HEK293 (cell line): ENCODE results near the gene SRRM4.

Experiments used
- CTCF ChIA-PET: fragments of 350-600 bp; formaldehyde crosslinking; extraction: SDS; loops from one replicate; lab custom pipeline; 2021; ENCODE audit warnings: antibody characterized with exemption; lab: Yijun Ruan, JAX
- POLR2A ChIA-PET: fragments of 300-600 bp; formaldehyde crosslinking; extraction: SDS; loops from one replicate; lab custom pipeline; 2020; ENCODE audit warnings: antibody characterized with exemption, inconsistent platforms; lab: Yijun Ruan, JAX
- H3K27ac ChIP-seq: fragments of 200-500 bp; sonication (Bioruptor generic); 2 replicates; pipeline ENCODE4 v1.5.1; 2014; ENCODE audit warnings: low read depth, low read length, control low read depth, inconsistent platforms; ENCODE audit errors: extremely low read depth
- H3K36me3 ChIP-seq, 2 experiments: fragments of 200-500 bp in 1 of 2; sonication (Bioruptor generic) in 1 of 2; 1 replicate in 1 of 2; 2 replicates in 1 of 2; pipeline ENCODE4 v1.5.1; 2014 to 2017; ENCODE audit warnings: inconsistent platforms in 2 of 2, low read length in 2 of 2; ENCODE audit not compliant: control insufficient read depth in 2 of 2, insufficient read depth in 1 of 2
- H3K4me1 ChIP-seq: fragments of 200-500 bp; sonication (Bioruptor generic); 2 replicates; pipeline ENCODE4 v1.5.1; 2014; ENCODE audit warnings: mild to moderate bottlenecking, low read length, inconsistent platforms; ENCODE audit not compliant: control insufficient read depth, insufficient read depth
- H3K4me3 ChIP-seq: 2 replicates; pipeline ENCODE4 v1.5.1; 2011; ENCODE audit warnings: low read depth, mild to moderate bottlenecking, control low read depth, low read length, moderate library complexity
- H3K9me3 ChIP-seq: fragments of 200-500 bp; sonication (Bioruptor generic); 2 replicates; pipeline ENCODE4 v1.5.1; 2014; ENCODE audit warnings: low read depth, low read length, inconsistent platforms; ENCODE audit not compliant: control insufficient read depth, insufficient read depth
- EGR2 ChIP-seq: fragments of 450-650 bp; formaldehyde crosslinking; IDR thresholded peaks from 2 replicates; pipeline ENCODE4 v1.5.1; 2016; ENCODE audit warnings: low read depth, missing biosample characterization, missing genetic modification characterization
- GLIS1 ChIP-seq: fragments of 450-650 bp; formaldehyde crosslinking; IDR thresholded peaks from 2 replicates; pipeline ENCODE4 v1.5.1; 2016; ENCODE audit warnings: missing biosample characterization, missing genetic modification characterization
- KLF7 ChIP-seq: fragments of 450-650 bp; formaldehyde crosslinking; IDR thresholded peaks from 2 replicates; pipeline ENCODE4 v1.5.1; 2016; ENCODE audit warnings: missing biosample characterization, missing genetic modification characterization, borderline replicate concordance
- KLF9 ChIP-seq: fragments of 450-650 bp; formaldehyde crosslinking; IDR thresholded peaks from 2 replicates; pipeline ENCODE4 v1.5.1; 2016; ENCODE audit warnings: missing biosample characterization, missing genetic modification characterization, low read depth
- PBX3 ChIP-seq: sonication (generic); formaldehyde crosslinking; IDR thresholded peaks from 2 replicates; pipeline ENCODE4 v1.8.1; 2022; ENCODE audit warnings: mild to moderate bottlenecking, moderate library complexity, missing genetic modification reagents
- PRDM1 ChIP-seq: fragments of 450-650 bp; formaldehyde crosslinking; IDR thresholded peaks from 2 replicates; pipeline ENCODE4; 2016; ENCODE audit warnings: missing biosample characterization, missing genetic modification characterization
- SCRT2 ChIP-seq: fragments of 450-650 bp; formaldehyde crosslinking; IDR thresholded peaks from 2 replicates; pipeline ENCODE4 v1.5.1; 2016; ENCODE audit warnings: missing biosample characterization, missing genetic modification characterization
- TCF7L2 ChIP-seq: IDR thresholded peaks from 2 replicates; pipeline ENCODE4 v1.6.1; 2011; ENCODE audit warnings: low read depth, mild to moderate bottlenecking, inconsistent platforms, low read length, moderate library complexity, borderline replicate concordance
- ZFHX2 ChIP-seq: fragments of 450-650 bp; formaldehyde crosslinking; conservative IDR thresholded peaks from 2 replicates; pipeline ENCODE4 v1.5.1; 2016; ENCODE audit warnings: missing biosample characterization, missing genetic modification characterization
- ZFP37 ChIP-seq: fragments of 450-650 bp; formaldehyde crosslinking; IDR thresholded peaks from 2 replicates; pipeline ENCODE4 v1.5.1; 2016; ENCODE audit warnings: missing biosample characterization, missing genetic modification characterization
- ZNF155 ChIP-seq: fragments of 450-650 bp; formaldehyde crosslinking; IDR thresholded peaks from 2 replicates; pipeline ENCODE4 v1.5.1; 2016; ENCODE audit warnings: missing biosample characterization, missing genetic modification characterization
- ZNF157 ChIP-seq: fragments of 450-650 bp; formaldehyde crosslinking; IDR thresholded peaks from 2 replicates; pipeline ENCODE4 v1.5.1; 2016; ENCODE audit warnings: missing biosample characterization, missing genetic modification characterization
- ZNF169 ChIP-seq: fragments of 450-650 bp; formaldehyde crosslinking; IDR thresholded peaks from 2 replicates; pipeline ENCODE4 v1.5.1; 2016; ENCODE audit warnings: missing biosample characterization, missing genetic modification characterization
- ZNF175 ChIP-seq: fragments of 450-650 bp; formaldehyde crosslinking; IDR thresholded peaks from 2 replicates; pipeline ENCODE4 v1.5.1; 2016; ENCODE audit warnings: missing biosample characterization, missing genetic modification characterization
- ZNF211 ChIP-seq: fragments of 450-650 bp; formaldehyde crosslinking; IDR thresholded peaks from 2 replicates; pipeline ENCODE4 v1.5.1; 2016; ENCODE audit warnings: low read depth, missing biosample characterization, missing genetic modification characterization
- ZNF266 ChIP-seq: fragments of 450-650 bp; formaldehyde crosslinking; IDR thresholded peaks from 2 replicates; pipeline ENCODE4 v1.5.1; 2016; ENCODE audit warnings: missing biosample characterization, missing genetic modification characterization, low read depth
- ZNF366 ChIP-seq: fragments of 450-650 bp; formaldehyde crosslinking; conservative IDR thresholded peaks from 2 replicates; pipeline ENCODE4 v1.5.1; 2016; ENCODE audit warnings: missing biosample characterization, missing genetic modification characterization
- ZNF521 ChIP-seq: fragments of 450-650 bp; formaldehyde crosslinking; IDR thresholded peaks from 2 replicates; pipeline ENCODE4 v1.5.1; 2017; ENCODE audit warnings: missing biosample characterization, mild to moderate bottlenecking, missing genetic modification characterization
- ZNF529 ChIP-seq: fragments of 450-650 bp; formaldehyde crosslinking; IDR thresholded peaks from 2 replicates; pipeline ENCODE4 v1.5.1; 2017; ENCODE audit warnings: missing genetic modification characterization, missing biosample characterization; ENCODE audit not compliant: insufficient replicate concordance
- ZNF600 ChIP-seq: fragments of 450-650 bp; formaldehyde crosslinking; IDR thresholded peaks from 2 replicates; pipeline ENCODE4 v1.5.1; 2016; ENCODE audit warnings: missing biosample characterization, missing genetic modification characterization
- ZNF624 ChIP-seq: fragments of 450-650 bp; formaldehyde crosslinking; IDR thresholded peaks from 2 replicates; pipeline ENCODE4 v1.5.1; 2017; ENCODE audit warnings: missing biosample characterization, missing genetic modification characterization
- ZNF670 ChIP-seq: fragments of 450-650 bp; formaldehyde crosslinking; IDR thresholded peaks from 2 replicates; pipeline ENCODE4 v1.5.1; 2016; ENCODE audit warnings: missing biosample characterization, missing genetic modification characterization, low read depth
- ZNF76 ChIP-seq: fragments of 450-650 bp; formaldehyde crosslinking; IDR thresholded peaks from 2 replicates; pipeline ENCODE4; 2016; ENCODE audit warnings: low read depth, missing biosample characterization, missing genetic modification characterization, borderline replicate concordance
- TF ChIP-seq, protein P1 (sequence below): fragments of 450-650 bp; formaldehyde crosslinking; IDR thresholded peaks from 2 replicates; pipeline ENCODE4 v1.5.1; 2017; ENCODE audit warnings: missing biosample characterization, missing genetic modification characterization
- TF ChIP-seq, protein P2 (sequence below): fragments of 450-650 bp; formaldehyde crosslinking; optimal IDR thresholded peaks from 2 replicates; pipeline ENCODE3; 2016; ENCODE audit warnings: missing biosample characterization, mild to moderate bottlenecking, missing genetic modification characterization

Gene SRRM4

GRCh38 chr12:119156401-119157044 is 175.2 kb downstream of the SRRM4 start:
- H3K36me3 ChIP-seq, result no peaks in the 10 kb centered on the region
- no peaks in the 10 kb centered on the region for H3K4me1 ChIP-seq
- no peak overlapping the region for H3K27ac ChIP-seq
- H3K9me3 ChIP-seq, result no peaks in the 10 kb centered on the region
- ChIA-PET POLR2A (no interaction called here), CTCF (interaction anchor here (0.6 to 1.1 kb wide), 2 partner anchors 20 to 610 kb away, joined by 3 to 5 read pairs; no protein-coding TSS in a partner anchor)
- no peak for TF ChIP-seq ZNF169
- TF ChIP-seq, protein P1, sequence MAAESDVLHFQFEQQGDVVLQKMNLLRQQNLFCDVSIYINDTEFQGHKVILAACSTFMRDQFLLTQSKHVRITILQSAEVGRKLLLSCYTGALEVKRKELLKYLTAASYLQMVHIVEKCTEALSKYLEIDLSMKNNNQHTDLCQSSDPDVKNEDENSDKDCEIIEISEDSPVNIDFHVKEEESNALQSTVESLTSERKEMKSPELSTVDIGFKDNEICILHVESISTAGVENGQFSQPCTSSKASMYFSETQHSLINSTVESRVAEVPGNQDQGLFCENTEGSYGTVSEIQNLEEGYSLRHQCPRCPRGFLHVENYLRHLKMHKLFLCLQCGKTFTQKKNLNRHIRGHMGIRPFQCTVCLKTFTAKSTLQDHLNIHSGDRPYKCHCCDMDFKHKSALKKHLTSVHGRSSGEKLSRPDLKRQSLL (tag by site-specific recombination), result peak; percentile 97
- no peak for TF ChIP-seq ZNF211 (tag by site-specific recombination)
- TF ChIP-seq ZFP37, result no peak
- TF ChIP-seq ZNF521 (tag by site-specific recombination), result no peak
- no peak overlapping the region for H3K4me3 ChIP-seq

- TF ChIP-seq KLF7 (tag by site-specific recombination), result no peak
- TF ChIP-seq ZNF529, result no peak
- no peak for TF ChIP-seq ZNF600 (tag by site-specific recombination)
- no peak for TF ChIP-seq ZNF155
- ChIA-PET CTCF (no interaction called here), POLR2A (no interaction called here)
- no peaks in the 10 kb centered on the region for H3K4me1 ChIP-seq
- H3K4me3 ChIP-seq, result no peak overlapping the region
- no peaks in the 10 kb centered on the region for H3K36me3 ChIP-seq
- no peaks in the 10 kb centered on the region for H3K9me3 ChIP-seq
- H3K27ac ChIP-seq, result no peak overlapping the region
These were observed 176.2 kb downstream of the SRRM4 start for GRCh38 chr12:119157528-119157927.

DNA sequence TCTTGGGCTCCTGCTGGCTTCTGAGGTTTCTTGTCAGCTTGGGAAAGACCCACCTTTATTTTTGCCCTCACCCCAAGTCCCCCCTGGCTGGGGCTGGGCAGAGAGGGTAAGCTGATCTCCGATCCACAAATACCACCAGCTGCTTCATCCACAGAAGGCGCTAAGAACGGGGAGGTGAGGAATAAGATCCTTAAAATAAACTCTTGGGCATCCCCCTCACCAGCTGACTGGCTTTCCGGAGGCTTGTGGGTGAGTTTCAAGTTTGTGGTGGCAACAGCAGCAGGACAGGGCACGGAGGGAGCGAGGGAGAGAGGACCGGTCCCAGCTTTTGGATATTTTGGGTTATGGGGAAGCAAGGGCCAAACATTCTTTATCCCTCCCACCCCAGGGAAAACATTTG is 176.6 kb downstream of the SRRM4 start:
- ChIA-PET CTCF (no interaction called here), POLR2A (no interaction called here)
- H3K36me3 ChIP-seq, result no peaks in the 10 kb centered on the region
- no peak overlapping the region for H3K27ac ChIP-seq
- TF ChIP-seq ZNF624 (tag by site-specific recombination) (no peak), ZNF670 (tag by site-specific recombination) (no peak), ZNF529 (no peak), ZNF366 (tag by site-specific recombination) (no peak), ZNF600 (tag by site-specific recombination) (no peak), ZFHX2 (tag by site-specific recombination) (no peak), GLIS1 (tag by site-specific recombination) (no peak), ZNF211 (tag by site-specific recombination) (no peak), ZNF175 (tag by site-specific recombination) (no peak), PRDM1 (tag by site-specific recombination) (no peak), KLF9 (tag by site-specific recombination) (no peak), ZFP37 (no peak), ZNF266 (no peak), SCRT2 (tag by site-specific recombination) (no peak), TCF7L2 (no peak), ZNF76 (tag by site-specific recombination) (no peak), PBX3 (CRISPR knock-in tag) (no peak), ZNF157 (tag by site-specific recombination) (no peak), EGR2 (tag by site-specific recombination) (no peak)
- TF ChIP-seq, protein P2, sequence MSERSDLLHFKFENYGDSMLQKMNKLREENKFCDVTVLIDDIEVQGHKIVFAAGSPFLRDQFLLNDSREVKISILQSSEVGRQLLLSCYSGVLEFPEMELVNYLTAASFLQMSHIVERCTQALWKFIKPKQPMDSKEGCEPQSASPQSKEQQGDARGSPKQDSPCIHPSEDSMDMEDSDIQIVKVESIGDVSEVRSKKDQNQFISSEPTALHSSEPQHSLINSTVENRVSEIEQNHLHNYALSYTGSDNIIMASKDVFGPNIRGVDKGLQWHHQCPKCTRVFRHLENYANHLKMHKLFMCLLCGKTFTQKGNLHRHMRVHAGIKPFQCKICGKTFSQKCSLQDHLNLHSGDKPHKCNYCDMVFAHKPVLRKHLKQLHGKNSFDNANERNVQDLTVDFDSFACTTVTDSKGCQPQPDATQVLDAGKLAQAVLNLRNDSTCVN, result no peak
- H3K4me1 ChIP-seq, result no peaks in the 10 kb centered on the region
- no peak overlapping the region for H3K4me3 ChIP-seq
- no peaks in the 10 kb centered on the region for H3K9me3 ChIP-seq
